Measurements from ENCODE around the gene SS18.
A peak's percentile ranks its signal among the peaks of the same experiment; 100 is the strongest.

Gene SS18

GRCh38 chr18:26017929-26018328, 72.5 kb downstream of the SS18 start:
- no peak for TF ChIP-seq CTCF (IDR thresholded peaks at IDR 0.05; ENCODE audit: low read depth, low read length)
- Histone ChIP-seq H3K9me3 (no peaks in the 10 kb centered on the region), H3K27me3 (no peaks in the 10 kb centered on the region), H3K4me3 (ENCODE audit: low read depth, low read length) (no peak overlapping the region), H3K4me1 (no peaks in the 10 kb centered on the region), H3K36me3 (no peaks in the 10 kb centered on the region)
- DNase-seq: no peak

DNA sequence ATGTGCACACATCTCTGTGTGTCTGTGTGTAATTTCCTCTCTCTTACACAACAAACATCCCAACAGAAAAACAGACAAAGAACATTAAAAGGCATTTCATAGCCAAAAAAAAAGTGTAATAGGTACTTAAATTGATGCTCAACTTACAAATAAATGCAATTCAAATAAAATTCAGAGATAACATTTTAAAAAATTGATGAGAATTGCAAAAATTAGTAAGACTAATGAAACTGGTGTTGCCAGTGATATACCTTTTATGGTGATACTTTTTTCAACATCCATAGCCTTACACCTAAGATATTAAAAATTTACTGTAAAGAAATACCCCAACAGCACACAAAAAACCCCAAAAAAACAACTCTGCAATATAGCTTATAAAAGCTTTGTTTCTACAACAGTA, 76.0 kb downstream of the SS18 start:
- TF ChIP-seq CTCF (IDR thresholded peaks at IDR 0.05; ENCODE audit: low read depth, low read length): no peak
- DNase-seq: no peak
- Histone ChIP-seq H3K36me3 (no peaks in the 10 kb centered on the region), H3K27me3 (no peaks in the 10 kb centered on the region), H3K9me3 (no peaks in the 10 kb centered on the region), H3K4me1 (no peaks in the 10 kb centered on the region), H3K4me3 (ENCODE audit: low read depth, low read length) (no peak overlapping the region)

DNA sequence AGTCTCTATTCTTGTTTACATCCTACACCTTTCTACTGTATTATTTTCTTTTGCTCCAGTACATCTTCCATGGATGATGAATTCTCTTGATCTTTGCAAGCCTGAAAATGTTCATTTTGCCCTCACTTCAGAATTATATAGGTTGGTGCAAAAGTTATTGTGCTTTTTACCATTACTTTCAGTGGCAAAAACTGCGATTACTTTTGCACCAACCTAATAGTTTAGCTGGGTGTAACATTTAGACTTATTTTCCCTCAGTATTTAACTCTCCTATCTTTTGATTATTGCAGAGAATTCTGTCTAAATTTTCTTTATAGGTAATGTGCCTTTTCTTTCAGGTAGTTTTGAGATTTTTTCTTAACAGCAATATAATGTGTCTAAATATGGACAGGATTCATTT, 81.8 kb downstream of the SS18 start:
- DNase-seq: no peak
- no peak for TF ChIP-seq CTCF (IDR thresholded peaks at IDR 0.05; ENCODE audit: low read depth, low read length)
- Histone ChIP-seq H3K4me3 (ENCODE audit: low read depth, low read length) (no peak overlapping the region), H3K36me3 (no peaks in the 10 kb centered on the region), H3K27me3 (no peaks in the 10 kb centered on the region), H3K4me1 (no peaks in the 10 kb centered on the region), H3K9me3 (no peaks in the 10 kb centered on the region)

GRCh38 chr18:26008096-26008495, 82.3 kb downstream of the SS18 start:
- Histone ChIP-seq H3K4me3 (ENCODE audit: low read depth, low read length) (no peak overlapping the region), H3K4me1 (no peaks in the 10 kb centered on the region), H3K9me3 (no peaks in the 10 kb centered on the region), H3K36me3 (no peaks in the 10 kb centered on the region), H3K27me3 (no peaks in the 10 kb centered on the region)
- no peak for DNase-seq
- no peak for TF ChIP-seq CTCF (IDR thresholded peaks at IDR 0.05; ENCODE audit: low read depth, low read length)

DNA sequence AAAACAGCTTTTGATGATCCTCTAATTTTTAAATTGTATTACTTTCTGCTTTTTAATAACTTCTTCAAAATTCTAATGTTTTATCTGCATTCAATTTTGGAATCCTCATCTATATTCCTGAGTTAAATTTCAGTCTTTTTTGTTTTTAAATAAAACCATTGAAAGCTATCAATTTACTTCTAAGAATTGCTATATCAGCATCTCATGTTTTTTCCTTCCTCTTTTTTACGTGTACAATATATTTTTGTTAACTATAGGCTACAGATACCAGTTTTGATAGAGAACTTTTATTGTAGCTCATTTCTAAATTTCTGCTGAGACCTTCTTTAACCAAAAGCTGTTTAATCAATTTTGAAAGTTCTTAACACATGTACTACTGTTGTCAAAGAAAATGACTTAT, 84.5 kb downstream of the SS18 start:
- H3K4me3 ChIP-seq (ENCODE audit: low read depth, low read length): no peak overlapping the region
- H3K27me3 ChIP-seq: no peaks in the 10 kb centered on the region
- no peak for TF ChIP-seq CTCF (IDR thresholded peaks at IDR 0.05; ENCODE audit: low read depth, low read length)
- H3K36me3 ChIP-seq: no peaks in the 10 kb centered on the region
- H3K9me3 ChIP-seq: no peaks in the 10 kb centered on the region
- no peaks in the 10 kb centered on the region for H3K4me1 ChIP-seq
- no peak for DNase-seq

DNA sequence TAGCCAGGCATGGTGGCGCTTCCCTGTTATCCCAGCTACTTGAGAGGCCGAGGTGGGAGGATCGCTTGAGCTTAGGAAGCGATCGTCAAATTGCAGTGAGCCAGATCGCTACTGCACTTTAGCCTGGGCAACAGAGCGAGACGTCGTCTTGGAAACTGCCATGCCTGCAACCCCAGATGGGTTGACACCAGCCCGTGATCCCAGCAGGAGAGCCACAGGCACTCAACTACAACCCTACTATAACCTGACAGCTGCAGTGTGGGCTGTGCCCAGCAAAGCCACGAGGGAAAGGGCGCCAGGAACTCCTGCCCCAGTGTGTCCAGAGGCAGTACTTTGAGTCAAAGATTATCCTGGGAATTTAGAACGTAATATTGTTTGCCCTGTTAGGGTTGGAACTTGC, 85.6 kb downstream of the SS18 start:
- Histone ChIP-seq H3K4me1 (no peaks in the 10 kb centered on the region), H3K9me3 (no peaks in the 10 kb centered on the region), H3K4me3 (ENCODE audit: low read depth, low read length) (no peak overlapping the region), H3K27me3 (no peaks in the 10 kb centered on the region), H3K36me3 (no peaks in the 10 kb centered on the region)
- peak; percentile 4 for DNase-seq
- no peak for TF ChIP-seq CTCF (IDR thresholded peaks at IDR 0.05; ENCODE audit: low read depth, low read length)
